ENCODE results near the gene SLC9A5.

Gene SLC9A5, protein sequence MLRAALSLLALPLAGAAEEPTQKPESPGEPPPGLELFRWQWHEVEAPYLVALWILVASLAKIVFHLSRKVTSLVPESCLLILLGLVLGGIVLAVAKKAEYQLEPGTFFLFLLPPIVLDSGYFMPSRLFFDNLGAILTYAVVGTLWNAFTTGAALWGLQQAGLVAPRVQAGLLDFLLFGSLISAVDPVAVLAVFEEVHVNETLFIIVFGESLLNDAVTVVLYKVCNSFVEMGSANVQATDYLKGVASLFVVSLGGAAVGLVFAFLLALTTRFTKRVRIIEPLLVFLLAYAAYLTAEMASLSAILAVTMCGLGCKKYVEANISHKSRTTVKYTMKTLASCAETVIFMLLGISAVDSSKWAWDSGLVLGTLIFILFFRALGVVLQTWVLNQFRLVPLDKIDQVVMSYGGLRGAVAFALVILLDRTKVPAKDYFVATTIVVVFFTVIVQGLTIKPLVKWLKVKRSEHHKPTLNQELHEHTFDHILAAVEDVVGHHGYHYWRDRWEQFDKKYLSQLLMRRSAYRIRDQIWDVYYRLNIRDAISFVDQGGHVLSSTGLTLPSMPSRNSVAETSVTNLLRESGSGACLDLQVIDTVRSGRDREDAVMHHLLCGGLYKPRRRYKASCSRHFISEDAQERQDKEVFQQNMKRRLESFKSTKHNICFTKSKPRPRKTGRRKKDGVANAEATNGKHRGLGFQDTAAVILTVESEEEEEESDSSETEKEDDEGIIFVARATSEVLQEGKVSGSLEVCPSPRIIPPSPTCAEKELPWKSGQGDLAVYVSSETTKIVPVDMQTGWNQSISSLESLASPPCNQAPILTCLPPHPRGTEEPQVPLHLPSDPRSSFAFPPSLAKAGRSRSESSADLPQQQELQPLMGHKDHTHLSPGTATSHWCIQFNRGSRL

DNA sequence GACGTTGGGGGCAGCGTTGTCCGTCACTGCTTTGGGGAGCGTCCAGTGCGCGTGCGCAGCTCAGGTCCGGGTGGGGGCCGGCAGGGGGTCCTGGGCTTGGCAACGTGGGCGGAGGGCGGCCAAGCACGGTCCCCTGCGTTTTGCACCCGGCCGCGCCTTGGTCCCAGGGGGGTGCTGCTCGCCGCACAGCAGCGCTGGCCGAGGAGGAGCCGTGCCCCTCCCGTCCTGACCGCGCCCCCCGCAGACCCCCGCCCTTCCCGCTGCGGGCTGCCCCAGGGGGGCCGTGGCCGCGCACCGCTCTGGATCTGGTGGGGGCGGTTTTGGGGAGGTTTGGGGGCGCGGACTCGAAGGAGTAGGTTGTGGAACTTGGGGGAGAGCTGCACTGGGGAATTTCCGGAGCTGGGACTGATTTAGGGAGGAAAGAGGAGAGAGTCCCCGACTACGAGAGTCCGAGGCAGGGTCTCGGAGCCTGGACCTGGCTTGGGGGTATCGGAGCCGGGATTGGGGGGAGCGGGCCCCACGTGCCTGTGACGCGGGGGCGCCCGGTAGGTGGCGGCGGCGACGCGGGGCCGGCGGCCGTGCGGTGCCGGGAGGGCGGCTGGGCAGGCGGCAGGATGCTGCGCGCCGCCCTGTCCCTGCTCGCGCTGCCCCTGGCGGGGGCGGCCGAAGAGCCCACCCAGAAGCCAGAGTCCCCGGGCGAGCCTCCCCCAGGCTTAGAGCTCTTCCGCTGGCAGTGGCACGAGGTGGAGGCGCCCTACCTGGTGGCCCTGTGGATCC, at the start of gene SLC9A5:
SLC9A5 (plus strand) TSS at position 579 of the 777 bp plus-strand sequence; CDS start at position 615, 36 bp downstream.
- 0 out of 2 replicates have a peak, but pooled peaks cover 3% of the 10 kb centered on the region for H3K36me3 ChIP-seq (replicated peaks)
- H3K27me3 ChIP-seq (ENCODE audit: low read depth), result peaks cover 26% of the 10 kb centered on the region
- no peak within 1 kb of the TSS; the same call in none of the 2 replicates for H3K4me3 ChIP-seq
- H3K4me1 ChIP-seq, result peaks cover 13% of the 10 kb centered on the region
- no peaks in the 10 kb centered on the region for H3K9me3 ChIP-seq
- in situ Hi-C loops (cut with MboI; ENCODE audit: low sequenced_read_pairs), result no loop called here
- no peak for DNase-seq (ENCODE audit: low spot score in 2 of 2)

DNA sequence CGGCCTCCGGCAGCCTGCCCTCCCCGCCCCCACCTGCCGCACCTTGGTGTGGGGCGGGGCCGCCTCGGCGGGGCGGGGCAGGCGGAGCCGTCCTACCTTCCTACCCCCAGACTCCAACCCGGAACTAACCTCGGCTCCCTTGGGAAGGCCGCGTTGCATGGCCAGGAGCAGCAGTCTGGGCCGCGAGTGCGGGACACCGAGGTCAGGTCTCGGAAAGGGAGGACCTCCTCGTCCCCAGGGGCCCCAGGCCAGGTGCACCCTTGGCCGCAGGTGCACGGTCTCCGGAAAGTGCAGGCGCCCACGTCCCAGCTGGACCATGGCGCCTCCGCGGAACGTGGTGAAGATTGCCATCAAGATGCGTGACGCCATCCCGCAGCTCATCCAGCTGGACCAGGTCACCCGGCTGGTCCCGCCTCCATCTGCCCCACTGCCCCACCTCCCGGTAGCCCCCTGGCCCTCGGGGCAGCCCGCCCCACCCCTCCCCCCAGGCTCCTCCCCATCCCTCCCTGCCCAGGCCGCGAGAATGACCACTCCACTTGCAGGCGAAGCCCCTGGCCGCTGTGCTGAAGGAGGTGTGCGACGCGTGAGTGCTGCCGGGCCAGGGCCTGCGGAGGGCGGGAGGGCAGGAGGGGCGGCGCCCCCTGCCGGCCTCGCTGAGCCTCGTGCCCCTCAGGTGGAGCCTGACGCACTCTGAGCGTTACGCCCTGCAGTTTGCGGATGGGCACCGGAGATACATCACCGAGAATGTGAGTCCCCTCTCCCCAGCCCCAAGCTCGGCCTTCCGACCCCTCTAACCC, 49.6 kb upstream of the SLC9A5 start, which contains the start of gene ELMO3:
ELMO3 (plus strand) TSS at position 121 of the 797 bp plus-strand sequence; CDS start at position 317, 196 bp downstream.
- Histone ChIP-seq H3K9me3 (no peaks in the 10 kb centered on the region), H3K4me3 (no peak within 1 kb of the TSS), H3K27me3 (ENCODE audit: low read depth) (no peaks in the 10 kb centered on the region), H3K36me3 (replicated peaks) (peaks cover 76% of the 10 kb centered on the region), H3K4me1 (no peaks in the 10 kb centered on the region)
- no peak for DNase-seq (ENCODE audit: low spot score in 2 of 2)
- in situ Hi-C loops (cut with MboI; ENCODE audit: low sequenced_read_pairs), result no loop called here

DNA sequence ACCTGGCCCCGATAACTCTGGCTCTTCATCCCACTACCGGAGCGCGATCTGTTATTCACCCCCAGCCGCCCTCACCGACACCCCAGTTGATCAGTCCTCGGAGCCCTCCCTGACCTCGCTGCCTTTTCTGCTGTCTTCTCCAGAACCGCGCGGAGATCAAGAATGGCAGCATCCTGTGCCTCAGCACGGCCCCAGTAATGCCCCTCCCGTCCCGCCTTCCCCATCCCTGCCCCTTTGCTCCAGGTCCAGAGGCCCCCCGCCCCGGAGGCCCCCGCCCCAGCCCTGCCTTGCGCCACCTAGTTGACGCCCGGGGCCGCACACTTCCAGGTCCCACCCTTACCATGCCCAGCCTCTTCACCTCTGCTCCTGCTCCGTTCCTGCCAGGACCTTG, 49.0 kb upstream of the SLC9A5 start:
- H3K36me3 ChIP-seq (replicated peaks), result peaks cover 72% of the 10 kb centered on the region
- H3K4me1 ChIP-seq, result no peaks in the 10 kb centered on the region

DNA sequence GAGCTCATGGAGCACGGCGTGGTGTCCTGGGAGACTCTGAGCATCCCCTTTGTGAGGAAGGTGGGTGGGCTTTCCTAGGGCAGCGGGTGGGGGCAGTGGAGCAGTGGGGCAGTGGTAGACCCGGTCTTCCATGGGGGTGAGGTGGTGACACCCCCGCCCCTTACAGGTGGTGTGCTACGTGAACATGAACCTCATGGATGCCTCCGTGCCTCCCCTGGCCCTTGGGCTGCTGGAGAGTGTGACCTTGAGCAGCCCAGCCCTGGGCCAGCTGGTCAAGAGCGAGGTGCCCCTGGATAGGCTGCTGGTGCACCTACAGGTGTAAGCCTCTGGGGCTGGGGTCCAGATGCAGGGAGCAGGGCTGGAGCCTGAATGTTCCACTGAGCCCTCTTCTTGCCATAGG, 48.3 kb upstream of the SLC9A5 start:
- no peak for DNase-seq (ENCODE audit: low spot score in 2 of 2)
- H3K9me3 ChIP-seq, result no peaks in the 10 kb centered on the region
- no peaks in the 10 kb centered on the region for H3K4me1 ChIP-seq
- no peaks in the 10 kb centered on the region for H3K27me3 ChIP-seq (ENCODE audit: low read depth)
- H3K36me3 ChIP-seq (replicated peaks), result peaks cover 65% of the 10 kb centered on the region
- in situ Hi-C loops (cut with MboI; ENCODE audit: low sequenced_read_pairs), result no loop called here
- H3K4me3 ChIP-seq, result no peak overlapping the region

More for the DNA sequence above, 49.0 kb upstream of the SLC9A5 start:
- no peak for DNase-seq (ENCODE audit: low spot score in 2 of 2)
- Histone ChIP-seq H3K9me3 (no peaks in the 10 kb centered on the region), H3K4me3 (no peak overlapping the region), H3K27me3 (ENCODE audit: low read depth) (no peaks in the 10 kb centered on the region)
- in situ Hi-C loops (cut with MboI; ENCODE audit: low sequenced_read_pairs), result no loop called here

DNA sequence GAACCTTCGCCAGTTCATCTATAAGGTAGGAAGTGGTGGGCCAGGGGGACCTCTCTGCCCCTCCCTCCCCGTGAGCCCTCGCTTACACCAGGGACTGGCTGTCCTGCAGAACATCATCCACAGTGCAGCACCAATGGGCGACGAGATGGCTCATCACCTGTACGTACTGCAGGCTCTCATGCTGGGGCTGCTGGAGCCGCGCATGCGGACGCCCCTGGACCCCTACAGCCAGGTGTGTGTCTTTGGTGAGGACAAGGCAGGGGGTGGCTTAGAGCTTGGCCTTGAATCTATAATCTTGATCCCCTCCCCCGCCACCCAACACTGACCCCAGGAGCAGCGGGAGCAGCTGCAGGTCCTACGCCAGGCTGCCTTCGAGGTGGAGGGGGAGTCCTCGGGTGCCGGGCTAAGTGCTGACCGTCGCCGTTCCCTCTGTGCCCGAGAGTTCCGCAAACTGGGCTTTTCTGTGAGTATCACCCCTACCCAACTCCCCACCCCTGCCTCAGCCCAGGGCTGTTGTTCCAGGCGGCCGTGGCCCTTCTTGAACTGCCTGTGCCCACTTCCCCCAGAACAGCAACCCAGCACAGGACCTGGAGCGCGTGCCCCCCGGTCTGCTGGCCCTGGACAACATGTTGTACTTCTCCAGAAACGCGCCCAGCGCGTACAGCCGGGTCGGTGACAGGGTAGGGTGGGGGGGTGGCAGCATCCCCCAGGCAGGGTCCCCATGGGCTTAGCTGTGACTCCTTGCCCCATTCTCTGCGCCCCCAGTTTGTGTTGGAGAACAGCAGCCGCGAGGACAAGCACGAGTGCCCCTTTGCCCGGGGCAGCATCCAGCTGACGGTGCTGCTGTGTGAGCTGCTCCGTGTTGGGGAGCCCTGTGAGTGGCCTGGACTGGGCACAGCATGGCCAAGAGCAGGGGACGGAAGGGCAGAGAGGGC, 47.1 kb upstream of the SLC9A5 start:
- no peak for DNase-seq (ENCODE audit: low spot score in 2 of 2)
- H3K4me3 ChIP-seq, result no peak overlapping the region
- H3K36me3 ChIP-seq (replicated peaks), result peaks cover 53% of the 10 kb centered on the region
- no peaks in the 10 kb centered on the region for H3K27me3 ChIP-seq (ENCODE audit: low read depth)
- in situ Hi-C loops (cut with MboI; ENCODE audit: low sequenced_read_pairs), result no loop called here
- no peaks in the 10 kb centered on the region for H3K9me3 ChIP-seq
- no peaks in the 10 kb centered on the region for H3K4me1 ChIP-seq

DNA sequence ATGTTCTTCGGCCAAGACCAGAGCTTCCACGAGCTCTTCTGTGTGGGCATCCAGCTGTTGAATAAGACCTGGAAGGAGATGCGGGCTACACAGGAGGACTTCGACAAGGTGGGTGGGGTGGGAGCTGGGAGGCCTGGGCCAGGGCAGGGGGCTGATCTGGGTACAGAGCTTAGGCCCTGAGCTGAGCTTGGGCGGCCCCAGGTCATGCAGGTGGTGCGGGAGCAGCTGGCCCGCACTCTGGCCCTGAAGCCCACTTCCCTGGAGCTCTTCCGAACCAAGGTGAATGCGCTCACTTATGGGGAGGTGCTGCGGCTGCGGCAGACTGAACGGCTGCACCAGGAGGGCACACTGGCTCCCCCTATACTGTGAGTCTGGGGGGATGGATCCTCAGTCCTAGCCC, 46.4 kb upstream of the SLC9A5 start:
- in situ Hi-C loops (cut with MboI; ENCODE audit: low sequenced_read_pairs), result no loop called here
- Histone ChIP-seq H3K36me3 (replicated peaks) (peaks cover 45% of the 10 kb centered on the region), H3K4me3 (no peak overlapping the region), H3K4me1 (no peaks in the 10 kb centered on the region), H3K27me3 (ENCODE audit: low read depth) (no peaks in the 10 kb centered on the region), H3K9me3 (no peaks in the 10 kb centered on the region)
- DNase-seq (ENCODE audit: low spot score in 2 of 2), result no peak

DNA sequence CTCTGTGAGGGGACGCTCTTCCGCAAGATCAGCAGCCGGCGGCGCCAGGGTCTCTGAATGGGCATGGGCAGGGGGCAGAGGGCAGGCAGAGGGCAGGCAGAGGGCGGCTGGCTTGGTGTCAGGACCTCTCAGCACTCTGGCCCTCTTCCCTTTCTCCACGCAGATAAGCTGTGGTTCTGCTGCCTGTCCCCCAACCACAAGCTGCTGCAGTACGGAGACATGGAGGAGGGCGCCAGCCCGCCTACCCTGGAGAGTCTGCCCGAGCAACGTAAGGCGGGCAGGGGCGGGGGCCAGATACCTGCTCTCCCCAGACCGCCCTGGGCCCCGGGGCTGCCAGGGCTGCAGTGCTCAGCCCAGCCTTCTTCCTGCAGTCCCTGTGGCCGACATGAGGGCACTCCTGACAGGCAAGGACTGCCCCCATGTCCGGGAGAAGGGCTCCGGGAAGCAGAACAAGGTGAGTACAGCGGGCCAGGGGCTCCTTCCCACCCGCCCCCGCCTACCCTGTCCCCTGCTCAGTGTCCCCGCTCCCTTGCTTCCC, 45.8 kb upstream of the SLC9A5 start:
- H3K27me3 ChIP-seq (ENCODE audit: low read depth), result no peaks in the 10 kb centered on the region
- in situ Hi-C loops (cut with MboI; ENCODE audit: low sequenced_read_pairs), result no loop called here
- no peaks in the 10 kb centered on the region for H3K4me1 ChIP-seq
- no peak overlapping the region for H3K4me3 ChIP-seq
- H3K36me3 ChIP-seq (replicated peaks), result peaks cover 40% of the 10 kb centered on the region
- H3K9me3 ChIP-seq, result no peaks in the 10 kb centered on the region
- DNase-seq (ENCODE audit: low spot score in 2 of 2), result no peak

DNA sequence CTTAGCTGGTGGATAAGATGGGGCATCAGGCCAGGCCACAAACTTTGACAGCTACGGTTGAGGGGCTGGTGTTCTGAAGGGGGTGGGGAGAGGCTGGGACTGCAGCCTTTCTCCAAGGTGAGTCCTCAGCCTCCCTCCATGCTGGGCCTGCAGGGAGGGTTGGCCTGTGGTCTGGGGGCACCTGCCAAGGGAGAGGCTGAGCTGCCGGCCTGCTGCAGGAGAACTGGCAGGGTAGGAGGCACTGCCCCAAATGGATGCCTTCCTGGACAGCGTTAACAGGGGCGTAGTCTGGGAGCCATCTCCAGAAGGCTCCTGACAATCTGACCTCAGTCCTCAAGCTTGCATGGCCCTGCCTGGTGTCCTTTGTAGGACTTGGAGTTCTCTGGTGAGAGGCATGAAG, 44.7 kb upstream of the SLC9A5 start:
- H3K4me3 ChIP-seq, result no peak overlapping the region
- no peaks in the 10 kb centered on the region for H3K9me3 ChIP-seq
- H3K36me3 ChIP-seq (replicated peaks), result peaks cover 31% of the 10 kb centered on the region
- H3K4me1 ChIP-seq, result no peaks in the 10 kb centered on the region
- in situ Hi-C loops (cut with MboI; ENCODE audit: low sequenced_read_pairs), result no loop called here
- no peaks in the 10 kb centered on the region for H3K27me3 ChIP-seq (ENCODE audit: low read depth)
- DNase-seq (ENCODE audit: low spot score in 2 of 2), result no peak

DNA sequence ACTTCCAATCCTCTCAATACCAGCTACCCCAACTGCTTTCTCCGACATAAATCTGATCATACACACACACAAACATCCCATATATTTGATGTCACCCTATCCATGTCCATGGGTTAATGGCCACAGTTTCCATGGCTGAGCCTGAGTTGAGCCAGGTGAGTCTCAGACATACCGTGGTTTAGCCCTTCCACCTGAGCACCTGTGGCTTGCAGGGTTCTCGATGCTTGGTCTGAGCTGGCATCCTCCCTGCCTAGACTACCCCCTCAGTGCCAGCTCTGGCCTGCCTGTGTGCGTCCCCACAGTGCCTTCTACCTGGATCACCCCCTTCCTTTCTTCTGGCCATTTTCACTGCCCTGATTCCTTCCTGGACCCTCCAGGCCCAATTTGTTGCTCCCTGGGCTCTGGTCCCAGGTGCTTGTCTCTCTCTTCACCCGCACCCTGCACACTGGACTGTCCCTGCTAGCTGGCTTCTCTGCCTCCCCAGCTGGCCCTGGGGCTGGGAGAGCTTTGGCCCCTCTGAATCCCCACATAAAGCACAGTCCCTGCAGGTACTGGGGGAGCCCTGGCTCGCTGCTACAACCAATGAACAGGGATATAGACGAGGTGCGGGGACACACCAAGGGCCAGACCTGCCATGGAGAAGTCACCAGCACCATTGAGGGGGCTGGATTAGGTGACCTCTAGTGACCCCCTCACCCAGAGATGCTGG, 42.5 kb upstream of the SLC9A5 start:
- in situ Hi-C loops (cut with MboI; ENCODE audit: low sequenced_read_pairs), result no loop called here
- peaks cover 23% of the 10 kb centered on the region for H3K36me3 ChIP-seq (replicated peaks)
- no peaks in the 10 kb centered on the region for H3K9me3 ChIP-seq
- no peaks in the 10 kb centered on the region for H3K4me1 ChIP-seq
- no peak overlapping the region for H3K4me3 ChIP-seq
- no peaks in the 10 kb centered on the region for H3K27me3 ChIP-seq (ENCODE audit: low read depth)
- no peak for DNase-seq (ENCODE audit: low spot score in 2 of 2)

DNA sequence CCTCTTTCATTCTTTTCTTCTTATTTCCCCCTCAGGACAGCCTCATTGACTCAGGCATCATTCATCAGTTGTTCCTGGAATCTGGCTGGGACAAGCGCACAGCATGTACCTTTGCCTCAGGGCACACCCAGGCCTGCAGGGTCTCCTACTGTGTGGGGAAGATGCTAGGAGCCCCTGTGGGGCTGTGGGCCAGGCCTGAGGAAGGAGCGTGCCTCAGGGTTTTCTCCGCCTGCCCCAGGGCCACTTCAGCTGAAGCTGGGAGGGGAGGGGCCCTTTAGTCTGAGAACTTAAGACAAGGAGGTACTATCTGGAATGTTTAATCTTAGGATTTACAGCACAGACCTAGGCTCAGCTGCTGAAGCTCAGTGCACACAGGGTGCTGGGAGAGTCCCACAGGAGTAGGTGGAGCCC, 41.9 kb upstream of the SLC9A5 start:
- DNase-seq (ENCODE audit: low spot score in 2 of 2), result no peak
- no peaks in the 10 kb centered on the region for H3K4me1 ChIP-seq
- no peak overlapping the region for H3K4me3 ChIP-seq
- H3K36me3 ChIP-seq (replicated peaks), result peaks cover 17% of the 10 kb centered on the region
- in situ Hi-C loops (cut with MboI; ENCODE audit: low sequenced_read_pairs), result no loop called here
- no peaks in the 10 kb centered on the region for H3K9me3 ChIP-seq
- H3K27me3 ChIP-seq (ENCODE audit: low read depth), result no peaks in the 10 kb centered on the region

DNA sequence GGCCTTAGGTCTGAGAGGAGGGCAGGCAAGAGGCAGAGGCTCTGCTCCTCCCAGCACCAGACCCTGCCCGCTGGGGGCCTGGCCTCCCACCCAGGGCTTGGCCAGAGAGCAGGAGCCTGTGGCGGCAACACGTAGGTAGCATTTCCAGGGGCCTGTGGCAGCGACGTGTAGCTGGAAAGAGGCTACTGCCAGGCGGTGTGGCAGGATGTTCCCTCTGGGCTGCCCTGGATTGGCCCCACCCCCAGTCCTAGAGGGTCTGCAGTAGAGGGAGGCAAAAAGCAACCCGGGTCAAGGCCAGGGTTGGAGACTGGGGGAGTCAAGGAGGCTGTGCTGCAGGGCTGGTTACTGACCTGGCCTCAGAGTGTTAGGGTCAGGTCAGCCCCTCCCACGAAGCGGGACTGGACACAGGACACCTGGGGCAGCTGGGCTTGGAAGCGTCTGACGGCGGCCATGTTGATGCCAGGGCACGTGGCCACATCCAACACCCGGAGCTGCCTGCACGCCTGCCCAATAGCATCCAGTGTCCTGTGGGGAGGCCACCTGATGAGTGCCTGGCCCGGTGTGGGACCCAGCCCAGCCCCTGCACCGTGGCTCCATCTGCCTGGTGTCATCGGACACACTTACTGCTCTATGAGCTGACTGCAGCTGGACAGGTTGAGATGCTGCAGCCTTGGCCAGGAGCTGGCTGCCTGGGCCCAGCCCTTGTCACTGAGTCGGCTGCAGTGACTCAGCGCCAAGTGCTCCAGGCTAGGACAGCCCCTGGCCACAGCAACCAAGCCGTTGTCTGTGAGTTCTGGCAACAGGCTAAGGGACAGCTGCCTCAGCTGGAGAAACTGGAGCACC, 41.3 kb upstream of the SLC9A5 start:
- Histone ChIP-seq H3K27me3 (ENCODE audit: low read depth) (no peaks in the 10 kb centered on the region), H3K36me3 (replicated peaks) (peaks cover 11% of the 10 kb centered on the region), H3K4me3 (no peak overlapping the region), H3K9me3 (no peaks in the 10 kb centered on the region), H3K4me1 (no peaks in the 10 kb centered on the region)
- no peak for DNase-seq (ENCODE audit: low spot score in 2 of 2)
- in situ Hi-C loops (cut with MboI; ENCODE audit: low sequenced_read_pairs), result no loop called here

Data from HAP-1 (cell line).